ENCODE results near the gene TSPAN14.

TSPAN14 gene

DNA sequence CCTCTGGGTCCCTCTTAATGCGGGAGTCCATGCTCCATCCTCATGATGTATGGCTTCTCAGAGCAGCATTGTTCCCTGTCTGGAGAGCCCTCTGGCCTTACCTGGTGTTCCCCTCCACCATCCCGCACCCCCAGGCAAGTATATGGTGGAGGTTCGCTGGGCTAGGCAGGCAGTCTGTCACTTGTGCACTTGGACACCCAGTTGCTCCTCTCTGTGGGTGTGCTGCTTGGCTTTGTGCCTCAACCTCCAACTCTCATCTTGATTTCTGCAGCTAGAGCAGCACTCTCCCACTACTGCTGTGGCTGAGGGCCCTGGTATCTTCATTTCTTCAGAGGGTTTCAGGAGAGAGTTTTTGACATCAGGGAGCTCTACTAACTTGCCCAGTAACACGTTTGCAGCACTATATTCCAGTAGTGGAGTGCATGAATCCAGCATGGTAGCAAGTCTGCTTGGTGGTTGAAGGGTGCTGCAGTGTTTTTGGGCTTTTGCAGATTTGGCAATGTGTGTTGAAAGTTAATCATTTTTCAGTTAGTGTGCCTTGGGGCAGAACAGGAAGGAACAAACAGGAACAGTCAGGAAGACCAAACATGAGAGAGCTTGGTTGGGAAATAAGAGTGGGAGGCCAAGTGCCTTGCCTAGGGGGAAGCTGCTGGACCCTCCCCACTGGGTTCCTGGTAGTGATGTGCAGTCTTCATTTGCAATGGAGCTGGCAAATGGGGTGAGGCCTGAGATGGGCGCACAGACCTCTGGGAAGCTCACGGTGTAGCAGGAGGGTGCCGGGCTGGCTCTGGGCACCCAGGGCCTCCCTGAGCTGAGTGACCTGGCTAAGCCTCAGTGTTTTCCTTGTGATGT, 37.4 kb downstream of the TSPAN14 start:
- no peak for DNase-seq

DNA sequence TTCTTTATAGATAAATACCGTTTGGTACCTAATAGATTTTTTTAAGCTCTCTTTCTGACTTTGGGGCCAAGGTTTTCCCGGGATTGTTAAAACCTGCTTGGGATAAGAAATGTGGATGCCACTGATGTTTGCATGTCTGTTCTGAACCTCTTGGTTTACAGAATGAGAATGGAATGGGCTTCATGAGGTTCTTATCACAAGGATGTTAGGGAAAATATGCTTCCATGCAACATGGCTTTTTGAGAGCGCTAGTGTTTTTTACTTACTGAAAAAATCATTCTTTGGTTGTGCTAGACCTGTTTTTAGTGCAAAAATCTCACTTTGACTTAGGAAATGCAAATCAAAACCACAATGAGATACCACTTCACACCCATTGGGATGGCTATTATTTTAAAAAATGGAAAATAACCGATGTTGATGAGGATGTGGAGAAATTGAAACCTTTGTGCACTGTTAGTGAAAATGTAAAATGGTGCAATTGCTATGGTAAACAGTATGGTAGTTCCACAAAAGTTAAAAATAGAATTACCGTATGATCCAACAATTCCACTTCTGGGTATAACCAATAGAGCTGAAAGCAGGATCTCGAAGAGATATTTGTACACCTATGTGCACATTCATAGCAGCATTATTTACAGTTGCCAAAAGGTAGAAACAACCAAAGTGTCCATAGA, 38.9 kb downstream of the TSPAN14 start:
- no peak for DNase-seq

DNA sequence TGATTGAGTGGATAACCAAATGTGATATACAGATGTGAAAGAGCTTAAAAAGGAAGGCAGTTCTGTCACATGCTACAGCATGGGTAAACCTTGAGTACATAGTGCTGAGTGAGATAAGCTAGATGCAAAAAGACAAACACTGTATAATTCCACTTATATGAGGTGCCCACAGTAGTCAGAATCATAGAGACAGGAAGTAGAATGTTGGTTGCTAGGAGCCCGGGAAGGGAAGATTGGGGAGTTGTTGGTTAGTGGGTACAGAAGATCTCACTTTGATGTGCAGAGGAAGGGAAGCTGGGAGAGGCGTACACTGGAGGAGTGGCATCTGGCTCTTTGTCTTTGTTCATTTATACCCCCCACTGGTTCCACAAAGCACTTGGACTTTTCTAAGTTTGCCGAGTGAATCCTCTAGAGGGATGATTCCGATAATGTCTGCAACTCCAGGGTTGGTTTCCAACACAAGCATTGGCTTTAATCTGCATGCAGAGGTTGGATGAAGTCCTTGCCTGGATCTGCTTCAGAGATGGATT, 39.5 kb downstream of the TSPAN14 start:
- DNase-seq: no peak

GRCh38 chr10:80496555-80497172, 42.6 kb downstream of the TSPAN14 start:
- no peak for DNase-seq

- no peak for DNase-seq
Measured at GRCh38 chr10:80497187-80498077, 43.3 kb downstream of the TSPAN14 start.

DNA sequence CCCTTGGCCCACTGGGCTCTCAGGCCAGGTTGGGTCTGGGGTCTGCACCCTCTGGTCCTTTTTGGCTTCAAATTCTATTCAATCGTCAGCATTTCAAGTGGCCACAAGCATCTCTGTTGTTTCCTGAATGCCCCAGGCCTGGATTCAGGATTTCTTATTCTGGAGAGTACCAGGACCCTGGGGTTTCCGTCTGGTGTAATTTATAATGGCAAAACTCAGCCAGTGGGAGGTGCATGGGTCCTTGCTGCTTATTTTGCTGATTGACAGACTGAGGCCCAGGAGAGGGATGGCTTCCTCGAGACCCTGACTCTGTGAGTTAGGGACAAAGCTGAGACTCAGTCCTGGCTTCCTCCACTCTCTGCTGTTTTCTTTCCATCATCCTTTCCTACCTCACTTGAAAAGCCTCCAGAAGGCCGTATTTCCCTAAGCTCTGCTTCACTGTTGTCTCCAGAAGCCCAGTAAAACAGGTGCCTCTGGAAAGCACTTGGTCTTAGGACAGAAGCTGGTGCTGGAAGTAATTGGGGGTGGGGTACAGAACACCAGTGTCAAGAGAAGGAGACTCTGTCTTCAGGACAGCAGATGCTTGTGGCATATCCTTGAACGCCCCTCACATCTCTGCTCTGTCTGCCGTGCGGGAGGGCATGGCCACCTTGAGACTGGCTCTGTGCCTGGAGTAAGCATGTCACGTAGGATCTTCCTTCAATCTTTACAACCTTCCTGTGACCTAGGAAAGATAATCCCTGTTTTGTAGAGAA, 44.1 kb downstream of the TSPAN14 start:
- DNase-seq: no peak

- no peak for DNase-seq
Measured at GRCh38 chr10:80498833-80499741, 45.0 kb downstream of the TSPAN14 start.

GRCh38 chr10:80500572-80501380, 46.7 kb downstream of the TSPAN14 start:
- DNase-seq: no peak

DNA sequence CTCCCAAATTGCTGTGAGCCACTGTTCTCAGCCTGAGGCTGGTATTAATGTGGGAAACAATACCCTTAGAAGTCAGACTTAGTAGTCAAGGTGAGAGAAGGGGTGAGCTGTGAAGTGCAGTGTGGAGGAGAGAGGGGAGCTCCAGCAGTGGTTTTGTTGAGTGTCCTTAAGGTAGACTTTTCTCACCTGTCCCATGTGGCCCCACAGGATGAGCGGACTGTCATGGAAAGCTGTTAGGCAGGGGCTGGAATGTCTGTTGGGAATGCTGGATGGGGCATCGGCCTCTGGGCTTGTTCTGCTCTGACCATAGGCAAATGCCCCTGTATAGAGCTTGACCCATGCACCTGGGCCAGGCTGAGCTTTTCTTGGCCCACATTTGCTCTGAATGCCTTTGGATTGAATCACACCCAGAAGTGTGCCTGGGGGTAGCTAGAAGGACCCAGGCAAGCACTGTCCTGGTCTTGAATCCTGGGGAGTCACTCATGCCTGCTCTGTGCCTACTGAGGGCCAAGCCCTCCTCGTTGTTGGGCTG, 47.3 kb downstream of the TSPAN14 start:
- DNase-seq: no peak

DNA sequence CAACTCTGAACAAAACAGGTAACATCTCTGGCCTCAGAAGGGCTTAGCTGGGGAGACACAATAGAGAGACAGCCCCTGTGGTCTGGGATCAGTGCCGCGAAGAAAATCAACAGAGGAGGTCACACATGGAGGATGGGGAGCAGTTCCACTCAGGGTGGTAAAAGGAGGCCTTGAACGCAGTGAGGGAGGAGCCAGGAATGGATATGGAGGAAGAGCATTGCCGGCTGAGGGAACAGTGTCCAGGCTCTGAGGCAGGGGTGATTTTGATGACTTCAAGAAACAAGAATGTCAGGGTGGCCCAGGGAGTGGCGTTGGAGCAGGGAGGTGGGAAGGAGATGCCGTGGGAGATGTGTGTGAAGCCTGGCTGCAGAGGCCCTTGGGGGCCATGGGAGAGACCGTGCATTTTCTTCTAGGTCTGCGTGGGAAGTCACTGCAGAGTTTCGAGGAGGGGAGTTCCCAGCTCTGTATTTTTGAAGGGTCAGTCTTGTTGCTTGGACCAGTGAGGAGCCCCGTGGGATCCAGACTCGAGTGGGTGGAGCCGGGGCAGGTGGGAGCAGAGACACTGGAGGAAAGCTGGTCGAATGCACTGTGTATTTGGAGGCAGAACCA, 47.9 kb downstream of the TSPAN14 start:
- DNase-seq: no peak

DNA sequence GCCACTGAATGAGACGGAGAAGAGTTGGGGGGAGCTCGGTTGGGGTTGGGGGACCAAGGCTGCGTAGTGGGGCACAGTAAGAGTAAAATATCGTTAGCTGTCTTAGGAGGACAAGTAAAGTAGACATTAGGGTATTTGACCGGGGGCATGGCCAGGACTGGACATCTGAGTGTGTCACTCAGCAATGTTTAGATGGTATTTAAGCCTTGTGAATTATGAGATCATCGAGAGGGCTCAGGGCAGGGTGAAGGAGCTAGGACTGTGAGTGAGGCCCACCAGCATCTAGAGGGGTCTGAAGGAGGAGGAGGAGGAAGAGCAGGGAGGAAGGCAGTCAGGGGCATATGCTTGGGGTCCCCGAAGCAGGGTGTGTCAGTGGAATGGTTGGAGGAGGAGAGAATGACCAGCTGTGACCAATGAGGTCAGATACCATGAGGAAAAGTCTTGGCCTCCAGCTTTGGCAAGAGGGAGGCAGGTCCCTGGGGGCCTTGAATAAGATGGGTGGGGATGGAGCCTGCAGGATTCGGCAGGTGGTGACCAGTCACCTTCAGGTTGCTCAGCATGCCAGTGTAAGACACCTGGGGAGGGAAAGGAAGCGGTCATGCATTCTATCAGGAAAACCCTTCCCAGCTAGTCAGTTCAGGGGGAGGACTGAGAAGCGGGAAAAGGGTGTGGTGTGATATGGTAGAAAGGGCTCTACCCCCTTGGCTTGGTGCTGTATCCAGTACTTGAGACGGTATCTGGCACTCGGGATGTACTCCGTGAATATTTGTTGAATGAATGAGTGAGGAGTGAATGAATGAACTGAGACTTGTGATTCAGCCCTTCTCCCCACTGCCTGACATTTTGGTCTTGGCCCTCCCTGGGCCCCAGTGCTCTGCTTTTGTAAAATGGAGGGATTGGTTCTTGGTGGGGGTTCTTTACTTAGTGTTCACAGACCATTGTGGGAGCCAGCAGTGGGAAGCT, 48.8 kb downstream of the TSPAN14 start:
- no peak for DNase-seq

- DNase-seq: no peak
Measured at GRCh38 chr10:80503584-80504157, 49.6 kb downstream of the TSPAN14 start.

GRCh38 chr10:80504158-80504811, 50.2 kb downstream of the TSPAN14 start:
- DNase-seq: no peak

DNA sequence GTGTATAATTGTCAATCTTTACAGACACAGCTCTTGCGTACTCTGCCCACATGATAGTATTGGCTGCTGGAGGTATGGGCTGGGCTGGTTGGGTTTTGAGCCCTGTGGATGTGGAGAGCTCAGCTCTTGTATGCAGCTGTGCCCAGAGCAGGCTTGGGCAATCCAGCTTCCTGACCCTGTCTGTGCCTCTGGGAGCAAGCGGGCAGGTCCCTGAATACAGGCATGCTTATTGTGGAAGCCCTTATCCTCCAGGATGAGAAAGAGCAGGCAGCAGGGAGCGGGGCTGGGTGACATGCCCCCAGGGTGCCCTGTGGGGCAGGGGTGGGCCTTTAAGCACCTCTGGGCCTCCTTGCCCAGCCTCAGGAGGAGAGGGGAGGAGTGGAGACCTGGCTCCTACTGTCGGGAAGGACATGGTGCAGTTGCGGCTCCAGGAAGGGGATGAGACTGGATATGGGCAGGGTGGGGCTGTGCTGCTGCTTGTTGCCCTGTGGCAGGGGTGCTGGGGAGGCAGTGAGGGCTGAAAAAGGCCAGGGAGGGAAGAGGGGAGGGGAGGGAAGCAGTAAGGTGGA, 50.9 kb downstream of the TSPAN14 start:
- DNase-seq: no peak

GRCh38 chr10:80506189-80506575, 52.1 kb downstream of the TSPAN14 start:
- no peak for DNase-seq

DNA sequence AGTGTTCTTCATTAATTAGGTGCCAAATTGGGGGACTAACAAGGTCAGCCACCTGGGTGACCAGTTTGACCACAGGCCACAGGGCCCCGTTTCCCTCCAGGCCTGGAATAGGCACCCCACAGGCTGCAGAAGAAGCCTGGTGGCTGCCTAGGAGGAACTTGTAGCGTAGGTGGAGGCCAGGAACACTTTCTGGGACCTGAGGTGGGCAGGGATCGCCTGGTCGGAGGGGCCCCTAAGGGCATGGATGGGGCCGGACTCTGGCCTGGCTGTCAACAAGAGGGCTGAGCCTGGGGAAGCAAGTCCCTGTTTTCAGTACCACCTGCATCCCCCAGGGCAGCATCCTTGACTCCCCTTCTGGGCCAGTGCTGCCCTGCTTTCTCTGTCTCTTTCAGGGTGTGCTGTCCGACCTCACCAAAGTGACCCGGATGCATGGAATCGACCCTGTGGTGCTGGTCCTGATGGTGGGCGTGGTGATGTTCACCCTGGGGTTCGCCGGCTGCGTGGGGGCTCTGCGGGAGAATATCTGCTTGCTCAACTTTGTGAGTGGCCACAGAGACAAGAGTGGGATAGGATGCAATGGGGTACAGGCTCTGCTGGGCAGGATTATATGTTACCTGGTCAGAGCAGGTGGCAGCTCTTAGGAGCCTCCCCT, 52.9 kb downstream of the TSPAN14 start:
- no peak for DNase-seq

Measured in NCI-H774 (cell line).